GM18951 (cell line): ENCODE measurements around the gene MTF2.
"Not testable (repeated sequence)": the region's sequence is repeated elsewhere in the genome, so short reads cannot be mapped to it uniquely, and the experiment has no call there.

ENCODE experiments used
- POLR2A ChIP-seq: IDR thresholded peaks from 4 replicates; pipeline ENCODE4 v1.6.1; 2011; ENCODE audit warnings: mild to moderate bottlenecking; ENCODE audit not compliant: insufficient read length, insufficient read depth; ENCODE audit errors: extremely low read depth
- in situ Hi-C: fragments of 300-500 bp; cut with MboI; formaldehyde crosslinking; loops from one replicate; pipeline ENCODE4 v1.12.0; 2022; ENCODE audit warnings: low sequenced_read_pairs, mixed read lengths, inconsistent platforms; ENCODE audit not compliant: unreplicated experiment

MTF2 gene

DNA sequence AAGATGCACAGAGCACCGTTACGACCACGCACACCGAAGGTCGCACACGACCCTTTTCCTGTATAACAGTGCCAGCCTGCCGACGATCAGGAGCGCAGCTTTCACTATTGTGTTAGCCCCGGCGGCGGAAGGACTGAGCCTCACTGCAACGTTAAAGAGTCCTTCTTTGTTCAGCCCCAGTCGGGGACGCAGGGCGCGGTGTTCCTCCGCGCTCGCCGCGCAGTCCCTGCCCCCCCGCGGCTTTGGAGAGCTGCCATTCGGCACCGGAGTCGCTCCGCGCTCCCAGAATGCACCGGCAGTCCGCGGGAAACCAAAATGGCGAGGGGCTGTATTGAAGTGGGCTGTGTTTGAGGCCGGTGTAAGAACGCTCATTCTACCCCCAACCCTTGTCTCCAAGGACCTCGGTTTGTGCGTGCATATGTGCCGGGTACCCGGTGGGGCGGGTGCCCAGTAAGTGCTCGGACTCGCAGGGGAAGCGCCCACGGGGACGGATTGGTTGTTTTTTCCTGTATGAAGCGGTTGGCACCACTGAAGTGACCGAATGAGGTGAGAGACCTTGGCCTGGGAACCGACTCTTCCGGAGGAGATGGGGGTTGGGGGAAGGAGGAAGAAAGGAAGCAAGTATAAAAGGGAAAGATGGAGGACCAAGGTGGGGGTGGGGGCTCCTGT, at the start of gene MTF2:
TSS of gene MTF2 (plus strand) at position 298 of the 669 bp plus-strand sequence. CDS start at position 542, 244 bp downstream.
- in situ Hi-C loops = no loop called here
- peak; percentile 97 for TF ChIP-seq POLR2A

DNA sequence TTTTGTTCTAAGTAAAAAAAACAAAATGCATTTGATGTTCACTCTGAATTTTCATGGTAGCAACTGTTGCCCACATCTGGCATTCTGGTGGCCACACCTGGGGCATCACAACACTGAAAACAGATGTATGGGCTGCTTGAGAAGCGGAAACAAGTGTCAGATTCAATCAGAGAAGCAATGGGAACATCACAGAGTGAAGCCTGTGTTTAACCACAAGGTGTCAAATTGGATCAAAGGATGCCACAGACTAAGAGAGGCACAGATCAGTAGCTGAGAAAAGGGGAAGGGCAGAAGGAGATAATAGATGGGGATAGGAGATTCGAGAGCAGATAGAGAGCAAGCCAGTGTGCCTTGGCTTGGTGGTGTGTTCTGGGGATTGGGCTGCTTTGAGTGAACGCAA, 49.8 kb upstream of the MTF2 start:
- no peak for TF ChIP-seq POLR2A
- in situ Hi-C loops = no loop called here

DNA sequence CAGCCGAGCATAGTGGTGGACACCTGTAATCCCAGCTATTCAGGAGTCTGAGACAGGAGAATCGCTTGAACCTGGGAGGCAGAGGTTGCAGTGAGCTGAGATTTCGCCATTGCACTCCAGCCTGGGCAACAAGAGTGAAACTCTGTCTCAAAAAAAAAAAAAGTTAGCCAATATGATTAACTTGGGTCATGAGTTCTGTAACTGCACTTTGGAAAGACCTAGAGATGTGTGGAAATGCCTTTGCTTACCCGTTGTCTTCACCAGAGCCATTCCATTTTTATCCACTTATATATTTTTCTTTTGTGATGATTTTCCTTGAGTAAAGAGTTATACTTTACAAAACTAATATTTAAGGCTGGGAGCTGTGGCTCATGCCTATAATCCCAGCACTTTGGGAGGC, 48.9 kb upstream of the MTF2 start:
- in situ Hi-C loops = not testable (repeated sequence)

DNA sequence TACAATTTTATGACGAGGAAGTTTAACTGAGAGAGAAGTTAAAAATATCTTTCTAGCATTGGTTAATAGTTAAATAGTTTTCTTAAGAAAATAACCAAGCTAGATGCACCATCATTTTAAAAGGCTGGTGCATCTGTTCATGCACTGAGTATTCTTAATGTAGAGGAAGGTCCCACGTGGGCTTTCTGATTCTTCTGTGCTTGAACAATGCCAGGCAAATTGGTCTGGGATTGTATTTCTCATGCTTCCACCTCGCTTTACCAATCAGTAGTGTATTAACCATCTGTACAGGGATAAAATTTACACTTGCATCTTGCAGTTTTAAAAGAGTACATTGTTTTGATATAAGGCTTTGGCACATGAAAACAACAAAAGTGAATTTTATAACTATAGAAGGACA, 47.4 kb upstream of the MTF2 start:
- no peak for TF ChIP-seq POLR2A
- in situ Hi-C loops = no loop called here

DNA sequence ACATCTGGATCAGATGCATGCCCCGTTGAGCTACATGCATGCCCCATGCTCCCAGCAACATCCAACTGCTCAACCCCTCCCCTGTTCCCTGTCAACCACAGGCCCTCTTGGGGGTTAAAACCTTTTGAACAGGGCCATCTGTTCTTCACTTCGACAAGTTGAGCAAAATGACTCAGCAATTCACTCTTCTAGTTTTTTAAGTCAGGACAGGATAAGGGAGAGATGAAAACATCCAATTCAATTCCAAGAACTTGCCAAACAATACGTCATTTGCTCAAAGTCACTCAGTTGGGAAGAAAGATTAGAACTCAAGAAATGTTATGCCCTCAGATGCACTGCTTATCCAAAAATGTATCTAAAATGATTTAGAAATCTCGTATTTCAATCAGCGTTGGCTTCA, 46.1 kb upstream of the MTF2 start:
- TF ChIP-seq POLR2A = no peak
- in situ Hi-C loops = no loop called here

DNA sequence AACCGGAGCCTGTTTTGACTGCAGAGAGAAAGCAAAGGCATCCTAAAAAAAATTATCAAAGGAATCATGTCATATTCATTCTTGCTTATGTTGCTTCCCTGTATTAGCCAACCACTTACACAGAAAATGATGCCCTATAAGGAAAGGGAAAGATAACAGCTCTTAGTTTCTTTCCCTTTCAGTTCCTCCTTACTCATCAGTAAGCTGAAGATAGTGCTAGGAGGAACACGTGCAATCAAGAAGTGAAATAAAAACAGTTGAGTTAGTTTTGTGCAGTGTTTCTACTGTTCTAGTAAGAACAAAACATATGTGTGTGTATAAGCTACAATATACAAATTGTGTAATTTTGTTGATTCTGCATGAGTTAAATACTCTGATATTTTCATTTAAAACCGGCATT, 45.3 kb upstream of the MTF2 start:
- TF ChIP-seq POLR2A = no peak
- in situ Hi-C loops = no loop called here

DNA sequence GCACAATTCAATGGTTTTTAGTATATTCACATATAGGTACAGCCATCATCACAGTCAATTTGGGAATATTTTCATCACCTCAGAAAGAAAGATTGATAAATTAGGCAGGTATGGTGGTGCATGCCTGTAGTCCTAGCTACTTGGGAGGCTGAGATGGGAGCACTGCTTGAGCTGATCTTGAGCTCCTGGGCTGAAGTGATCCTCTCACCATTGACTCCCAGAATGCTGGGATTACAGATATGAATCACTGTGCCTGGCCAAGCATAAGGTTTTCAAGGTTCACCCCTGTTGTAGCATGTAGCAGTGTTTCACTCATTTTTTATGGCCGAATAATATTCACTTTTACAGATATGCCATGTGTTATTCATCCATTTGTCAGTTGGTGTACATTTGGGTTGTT, 44.7 kb upstream of the MTF2 start:
- TF ChIP-seq POLR2A = no peak
- in situ Hi-C loops = no loop called here

DNA sequence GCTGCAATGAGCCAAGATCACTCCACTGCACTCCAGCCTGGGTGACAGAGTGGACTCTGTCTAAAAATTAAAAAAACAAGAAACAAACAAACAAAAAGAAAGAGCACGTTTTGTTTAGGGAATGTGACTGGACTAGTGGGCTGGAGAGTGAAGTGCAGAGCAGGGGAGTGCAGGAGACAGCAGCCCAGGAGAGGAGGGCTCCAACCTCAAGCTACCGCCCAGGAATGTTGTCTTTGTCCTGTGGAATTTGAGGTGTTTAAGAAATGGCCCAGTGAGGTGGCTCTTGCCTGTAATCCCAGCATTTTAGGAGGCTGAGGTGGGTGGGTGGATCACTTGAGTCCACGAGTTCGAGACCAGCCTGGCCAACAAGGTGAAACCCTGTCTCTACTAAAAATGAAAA, 42.4 kb upstream of the MTF2 start:
- in situ Hi-C loops = no loop called here
- no peak for TF ChIP-seq POLR2A

DNA sequence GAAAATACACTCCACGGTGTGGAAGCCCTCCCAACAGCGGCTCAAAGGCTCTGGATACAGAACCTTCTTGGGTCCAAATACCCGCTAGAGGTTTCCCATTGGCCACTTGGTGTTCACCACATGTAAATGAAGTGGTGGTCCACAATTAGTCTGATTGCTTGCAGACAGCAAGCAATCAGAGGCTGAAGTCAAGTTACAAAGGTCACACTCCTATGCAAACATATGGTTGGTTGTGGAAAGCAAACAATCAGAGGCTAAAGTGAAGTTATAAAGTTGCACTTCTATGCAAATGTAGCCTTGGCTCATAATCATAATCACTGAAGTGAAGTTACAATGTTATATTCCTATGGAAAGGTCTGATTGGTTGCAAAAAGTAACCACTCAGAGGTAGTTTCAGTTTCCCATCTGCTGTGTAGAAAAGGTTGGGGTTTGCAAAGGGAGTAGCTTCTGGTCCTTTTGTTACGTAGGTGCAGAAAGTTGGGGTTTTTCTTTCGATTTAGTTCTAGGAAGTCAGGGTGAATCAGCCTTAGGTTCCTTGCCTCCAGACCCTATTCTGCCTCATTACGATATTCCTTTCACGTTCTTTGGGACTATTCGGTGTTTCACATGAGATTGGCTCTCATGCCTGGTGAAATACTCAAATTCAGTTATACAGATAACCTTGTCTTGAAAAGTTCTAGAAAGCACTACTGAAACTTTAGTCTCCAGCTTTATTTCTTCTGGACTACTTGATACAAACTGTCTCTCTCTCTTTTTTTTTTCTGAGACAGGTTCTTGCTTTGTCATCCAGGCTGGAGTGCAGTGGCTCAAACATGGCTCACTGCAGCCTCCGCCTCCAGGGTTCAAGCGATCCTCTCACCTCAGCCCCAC, 36.7 kb upstream of the MTF2 start:
- in situ Hi-C loops = no loop called here
- TF ChIP-seq POLR2A = no peak

DNA sequence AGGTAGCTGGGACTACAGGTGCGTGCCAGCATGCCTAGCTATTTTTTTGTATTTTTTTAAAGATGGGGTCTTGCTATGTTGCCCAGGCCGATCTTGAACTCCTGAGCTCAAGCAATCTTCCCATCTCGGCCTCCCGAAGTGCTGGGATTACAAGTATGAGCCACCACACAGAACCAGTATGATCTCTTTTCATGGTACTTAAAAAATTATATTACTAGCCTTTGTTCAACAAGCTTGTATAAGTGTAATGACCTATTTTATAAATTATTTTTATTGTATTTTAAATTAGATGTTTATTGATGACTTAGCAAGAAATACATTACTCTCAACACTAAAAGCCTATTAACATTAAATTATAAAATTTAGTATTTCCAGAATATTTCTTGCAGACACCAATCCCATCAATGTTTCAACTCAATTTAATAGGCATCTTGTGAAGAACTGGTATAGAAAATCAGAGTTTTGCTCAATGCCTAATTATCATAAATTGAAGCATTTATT, 36.0 kb upstream of the MTF2 start:
- TF ChIP-seq POLR2A = no peak
- in situ Hi-C loops = no loop called here

DNA sequence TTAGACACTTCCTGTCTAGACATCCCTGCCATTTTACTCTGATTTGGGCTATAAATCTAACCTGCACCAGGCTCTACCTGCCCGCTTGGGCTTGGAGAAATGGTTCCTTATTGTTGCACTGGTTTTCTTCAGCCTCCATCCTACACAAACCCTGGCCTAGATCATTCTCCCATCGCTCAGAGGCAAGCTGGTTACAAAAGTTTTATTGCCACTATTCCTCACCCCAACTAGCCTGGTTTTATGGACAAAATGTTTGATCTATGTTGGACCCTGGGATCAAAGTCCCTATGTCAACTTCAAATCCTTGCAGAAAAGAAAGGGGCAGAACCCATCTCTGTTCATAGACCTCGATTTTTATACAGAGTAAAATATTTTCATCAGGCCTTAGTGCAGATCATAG, 31.5 kb upstream of the MTF2 start:
- TF ChIP-seq POLR2A = no peak
- in situ Hi-C loops = no loop called here

DNA sequence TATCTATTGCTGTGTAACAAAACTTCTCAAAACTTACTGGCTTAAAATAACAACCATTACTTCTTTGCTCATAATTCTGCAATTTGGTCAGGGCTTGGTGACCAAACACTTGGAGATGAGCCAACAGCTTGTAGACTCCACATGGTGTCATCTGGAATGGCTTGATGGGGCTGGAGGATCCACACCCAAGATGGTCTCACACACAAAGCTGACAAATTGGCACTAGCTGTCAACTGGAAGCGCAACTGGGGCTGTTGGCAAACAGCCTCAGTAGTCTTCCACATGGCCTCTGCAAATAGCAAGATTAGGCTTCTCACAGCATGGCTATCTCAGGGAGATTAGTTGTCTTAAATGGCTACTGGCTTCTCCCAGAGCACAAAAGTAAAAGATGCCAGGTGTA, 27.1 kb upstream of the MTF2 start:
- no peak for TF ChIP-seq POLR2A
- in situ Hi-C loops = no loop called here

DNA sequence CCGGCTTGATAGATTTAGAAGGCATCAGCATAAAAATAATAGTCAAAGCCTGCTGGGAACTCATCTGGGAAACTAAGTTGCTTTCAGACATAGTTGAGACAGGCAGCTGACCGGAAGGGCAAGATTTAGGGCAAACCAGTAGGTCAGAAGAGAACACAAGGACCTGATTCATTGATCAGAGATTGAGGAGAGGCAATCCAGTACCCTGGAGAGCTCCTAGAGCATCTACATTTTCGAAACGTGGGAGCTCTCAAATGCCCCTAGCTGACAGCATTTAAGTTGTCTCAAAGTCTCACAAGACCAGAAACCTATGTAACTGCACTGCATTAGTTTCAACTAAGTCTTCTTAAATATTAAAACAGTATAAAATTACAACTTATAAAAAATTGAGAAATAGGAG, 22.9 kb upstream of the MTF2 start:
- in situ Hi-C loops = no loop called here
- TF ChIP-seq POLR2A = no peak

DNA sequence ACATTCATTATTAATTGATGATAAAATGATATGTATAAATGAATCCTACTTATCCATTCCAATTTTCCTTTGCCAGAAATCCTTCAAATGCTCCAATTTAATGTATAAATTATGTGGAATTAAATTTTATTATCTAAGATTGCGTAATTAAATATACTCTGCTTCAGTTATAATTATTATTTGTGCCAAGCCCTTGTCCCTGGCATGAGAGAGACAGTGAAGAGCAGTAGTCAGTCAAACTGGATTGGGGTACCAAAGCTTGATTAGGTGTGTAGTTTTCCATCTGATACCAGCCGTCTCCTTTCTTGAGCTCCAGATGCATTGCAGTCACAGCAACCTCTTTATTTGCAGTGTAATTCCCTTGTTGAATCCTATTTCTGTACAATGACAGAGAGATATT, 22.4 kb upstream of the MTF2 start:
- in situ Hi-C loops = no loop called here
- TF ChIP-seq POLR2A = no peak
